IPS-18c (cell line): ENCODE results near the gene MTA3.
"Not testable (repeated sequence)": the region's sequence is repeated elsewhere in the genome, so short reads cannot be mapped to it uniquely, and the experiment has no call there.

Experiments
- H3K4me3 ChIP-seq: 2 replicates; pipeline ENCODE4 v1.7.0; 2013; ENCODE audit warnings: low read depth, mild to moderate bottlenecking, low read length, moderate library complexity; ENCODE audit not compliant: insufficient read depth
- H3K9me3 ChIP-seq: one replicate; pipeline ENCODE4 v1.6.1; 2013; ENCODE audit warnings: mild to moderate bottlenecking, low read length, moderate library complexity; ENCODE audit not compliant: control insufficient read depth, insufficient read depth

MTA3 gene

GRCh38 chr2:42590176-42590575 lies 21.7 kb downstream of the MTA3 start:
- Histone ChIP-seq H3K9me3 (no peaks in the 10 kb centered on the region), H3K4me3 (no peak overlapping the region)

GRCh38 chr2:42593282-42593681 lies 24.9 kb downstream of the MTA3 start:
- no peak overlapping the region for H3K4me3 ChIP-seq
- H3K9me3 ChIP-seq: no peaks in the 10 kb centered on the region

GRCh38 chr2:42598656-42599055 lies 30.2 kb downstream of the MTA3 start:
- H3K4me3 ChIP-seq: no peak overlapping the region
- H3K9me3 ChIP-seq: no peaks in the 10 kb centered on the region

- H3K9me3 ChIP-seq: no peaks in the 10 kb centered on the region
- no peak overlapping the region for H3K4me3 ChIP-seq
Measured at GRCh38 chr2:42601076-42601475, 32.6 kb downstream of the MTA3 start.

GRCh38 chr2:42602218-42602875 lies 33.9 kb downstream of the MTA3 start:
- Histone ChIP-seq H3K9me3 (no peaks in the 10 kb centered on the region), H3K4me3 (no peak overlapping the region)

- H3K4me3 ChIP-seq: no peak overlapping the region
- no peaks in the 10 kb centered on the region for H3K9me3 ChIP-seq
Measured at GRCh38 chr2:42602876-42603219, 34.4 kb downstream of the MTA3 start.

GRCh38 chr2:42604341-42604867 lies 36.0 kb downstream of the MTA3 start:
- H3K9me3 ChIP-seq, H3K4me3 ChIP-seq: not testable (repeated sequence)

- H3K9me3 ChIP-seq, H3K4me3 ChIP-seq: not testable (repeated sequence)
Measured at GRCh38 chr2:42606166-42606565, 37.7 kb downstream of the MTA3 start.

GRCh38 chr2:42607101-42607637 lies 38.7 kb downstream of the MTA3 start:
- H3K9me3 ChIP-seq: no peaks in the 10 kb centered on the region
- H3K4me3 ChIP-seq: no peak overlapping the region

- no peak overlapping the region for H3K4me3 ChIP-seq
- no peaks in the 10 kb centered on the region for H3K9me3 ChIP-seq
Measured at GRCh38 chr2:42613281-42614064, 45.0 kb downstream of the MTA3 start.

GRCh38 chr2:42614838-42615237 lies 46.4 kb downstream of the MTA3 start:
- Histone ChIP-seq H3K4me3 (no peak overlapping the region), H3K9me3 (no peaks in the 10 kb centered on the region)

GRCh38 chr2:42618116-42618515 lies 49.7 kb downstream of the MTA3 start:
- H3K9me3 ChIP-seq: no peaks in the 10 kb centered on the region
- H3K4me3 ChIP-seq: no peak overlapping the region

GRCh38 chr2:42618972-42619371 lies 50.5 kb downstream of the MTA3 start:
- Histone ChIP-seq H3K9me3 (no peaks in the 10 kb centered on the region), H3K4me3 (no peak overlapping the region)

GRCh38 chr2:42621626-42622025 lies 53.2 kb downstream of the MTA3 start:
- H3K4me3 ChIP-seq, H3K9me3 ChIP-seq: not testable (repeated sequence)

GRCh38 chr2:42622943-42623676 lies 54.7 kb downstream of the MTA3 start:
- no peak overlapping the region for H3K4me3 ChIP-seq
- no peaks in the 10 kb centered on the region for H3K9me3 ChIP-seq

GRCh38 chr2:42624047-42624446 lies 55.6 kb downstream of the MTA3 start:
- Histone ChIP-seq H3K4me3 (no peak overlapping the region), H3K9me3 (no peaks in the 10 kb centered on the region)

- H3K9me3 ChIP-seq, H3K4me3 ChIP-seq: not testable (repeated sequence)
Measured at GRCh38 chr2:42628024-42628423, 59.6 kb downstream of the MTA3 start.

- Histone ChIP-seq H3K9me3 (no peaks in the 10 kb centered on the region), H3K4me3 (no peak overlapping the region)
Measured at GRCh38 chr2:42636934-42637333, 68.5 kb downstream of the MTA3 start.
